ENCODE data around the gene CHST11. TPM values are rescaled to one million over a fixed set of nuclear protein-coding genes. Genes with fewer than 3 reads are reported as not detected.
A peak's percentile ranks its signal among the peaks of the same experiment; 100 is the strongest.

CHST11 gene
- total and polyA plus RNA-seq, 9 of the 15 experiments (the other 6 are each of a cell fraction or from before 2014, with no cell fraction given), result 2.3 to 38.7 (median 15.0) TPM

GRCh38 chr12:104494137-104494792, 37.5 kb downstream of the CHST11 start (continued):
- TF ChIP-seq ZNF592 (IDR thresholded peaks at IDR 0.05) (peak; percentile 21; the same call in 1 of the 2 replicates), TCF15 (CRISPR knock-in tag; IDR thresholded peaks at IDR 0.05) (no peak), MEIS2 (IDR thresholded peaks at IDR 0.05; ENCODE audit: partially characterized antibody) (peak; percentile 56), MITF (IDR thresholded peaks at IDR 0.05) (peak; percentile 37; the same call in 1 of the 2 replicates), ZNF197 (CRISPR knock-in tag; IDR thresholded peaks at IDR 0.05; ENCODE audit: low read depth) (0 out of 2 replicates have a peak, but pooled peaks have one; percentile 68), NR2C2 (CRISPR knock-in tag; IDR thresholded peaks at IDR 0.05) (no peak), NR2C2 (tag; IDR thresholded peaks at IDR 0.05) (peak; percentile 62), CXXC5 (CRISPR knock-in tag; IDR thresholded peaks at IDR 0.05) (peak; percentile 5; the same call in 1 of the 2 replicates), RBBP5 (IDR thresholded peaks at IDR 0.05; ENCODE audit: borderline replicate concordance, insufficient read depth, low read length, poor library complexity, severe bottlenecking) (peak; percentile 56), ZNF134 (CRISPR knock-in tag; conservative IDR thresholded peaks at IDR 0.05) (0 out of 2 replicates have a peak, but pooled peaks have one; percentile 18), CREBBP (IDR thresholded peaks at IDR 0.05; ENCODE audit: low read depth, low read length) (no peak), CTBP1 (IDR thresholded peaks at IDR 0.05; ENCODE audit: borderline replicate concordance) (0 out of 2 replicates have a peak, but pooled peaks have one; percentile 27), MBD2 (IDR thresholded peaks at IDR 0.05; ENCODE audit: borderline replicate concordance, low read depth) (no peak; the same call in 1 of the 2 replicates), NR0B1 (IDR thresholded peaks at IDR 0.05; ENCODE audit: partially characterized antibody) (no peak), ARID4B (CRISPR knock-in tag; IDR thresholded peaks at IDR 0.05) (no peak)
